HG02610 (cell line): Measurements from ENCODE around the gene ZNF208.
"Not testable (repeated sequence)": the region's sequence is repeated elsewhere in the genome, so short reads cannot be mapped to it uniquely, and the experiment has no call there.

Experiments
- ATAC-seq: cut with Tn5 transposase; IDR thresholded peaks from one replicate; pipeline ENCODE4 v1.9.1; 2021; ENCODE audit warnings: mild to moderate bottlenecking, moderate library complexity; ENCODE audit not compliant: unreplicated experiment

The ZNF208 gene

GRCh38 chr19:21885516-21885915 lies 125.2 kb downstream of the ZNF208 start:
- ATAC-seq, result not testable (repeated sequence)

DNA sequence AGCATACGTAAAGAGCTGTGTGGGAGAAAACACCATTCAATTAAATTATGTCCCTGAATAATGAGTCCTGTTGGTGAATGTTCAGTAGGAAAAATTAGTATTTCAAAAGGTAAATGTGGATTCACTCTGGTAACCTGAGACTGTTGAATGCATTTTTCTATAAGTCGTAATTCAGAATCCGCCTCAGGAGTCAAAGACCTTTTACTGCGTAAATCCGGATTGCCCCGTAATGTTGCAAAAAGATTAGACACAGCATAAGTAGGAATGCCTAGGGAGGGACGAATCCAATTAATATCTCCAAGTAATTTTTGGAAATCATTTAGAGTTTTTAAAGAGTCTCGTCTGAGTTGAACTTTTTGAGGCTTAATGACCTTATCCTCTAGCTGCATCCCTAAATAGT lies 126.0 kb downstream of the ZNF208 start:
- not testable (repeated sequence) for ATAC-seq

DNA sequence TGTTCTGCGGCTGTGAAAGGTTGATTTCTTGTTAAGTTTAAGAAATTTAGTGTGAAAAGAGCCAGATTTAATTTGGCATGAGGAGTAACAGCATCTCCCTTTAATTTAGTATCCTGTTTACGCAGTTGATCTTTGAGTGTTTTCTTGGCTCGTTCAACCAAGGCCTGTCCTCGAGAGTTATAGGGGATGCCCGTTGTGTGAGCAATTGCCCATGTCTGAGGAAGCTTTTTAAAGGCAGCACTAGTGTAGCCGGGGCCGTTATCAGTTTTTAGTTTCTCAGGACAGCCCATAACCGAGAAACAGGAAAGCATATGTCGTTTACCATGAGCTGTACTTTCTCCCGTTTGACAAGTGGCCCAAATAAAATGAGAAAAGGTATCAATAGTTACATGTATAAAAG lies 127.2 kb downstream of the ZNF208 start:
- ATAC-seq, result no peak
